Activated CD8-positive, alpha-beta memory T cell treated with anti-CD3 and anti-CD28 coated beads for 4 hours (primary cell): ENCODE measurements around the gene SIL1.
"Not testable (repeated sequence)": the region's sequence is repeated elsewhere in the genome, so short reads cannot be mapped to it uniquely, and the experiment has no call there.

ENCODE experiments used
- DNase-seq, 2 donors: peaks; one replicate each; pipeline ENCODE4 v3.0.0-alpha.2; 2020; ENCODE audit warnings: low read depth in 2 of 2

Gene SIL1

DNA sequence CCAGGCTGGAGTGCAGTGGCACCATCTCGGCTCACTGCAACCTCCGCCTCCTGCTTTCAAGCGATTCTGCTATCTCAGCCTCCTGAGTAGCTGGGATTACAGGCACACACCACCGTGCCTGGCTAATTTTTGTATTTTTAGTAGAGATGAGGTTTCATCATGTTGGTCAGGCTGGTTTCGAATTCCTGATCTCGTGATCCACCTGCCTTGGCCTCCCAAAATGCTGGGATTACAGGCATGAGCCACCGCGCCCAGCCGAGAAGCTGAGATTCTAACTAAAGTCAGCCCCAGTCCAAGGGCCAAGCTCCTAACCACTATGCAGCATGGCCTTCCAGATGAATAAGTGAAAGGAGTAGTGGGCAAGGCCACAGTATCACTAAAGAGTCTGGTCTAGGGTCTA, 20.9 kb downstream of the SIL1 start:
- not testable (repeated sequence) for DNase-seq

- DNase-seq: not testable (repeated sequence)
Measured at GRCh38 chr5:139174382-139174781, 23.8 kb downstream of the SIL1 start.

- no peak for DNase-seq
Measured at GRCh38 chr5:139171779-139172404, 26.3 kb downstream of the SIL1 start.

DNA sequence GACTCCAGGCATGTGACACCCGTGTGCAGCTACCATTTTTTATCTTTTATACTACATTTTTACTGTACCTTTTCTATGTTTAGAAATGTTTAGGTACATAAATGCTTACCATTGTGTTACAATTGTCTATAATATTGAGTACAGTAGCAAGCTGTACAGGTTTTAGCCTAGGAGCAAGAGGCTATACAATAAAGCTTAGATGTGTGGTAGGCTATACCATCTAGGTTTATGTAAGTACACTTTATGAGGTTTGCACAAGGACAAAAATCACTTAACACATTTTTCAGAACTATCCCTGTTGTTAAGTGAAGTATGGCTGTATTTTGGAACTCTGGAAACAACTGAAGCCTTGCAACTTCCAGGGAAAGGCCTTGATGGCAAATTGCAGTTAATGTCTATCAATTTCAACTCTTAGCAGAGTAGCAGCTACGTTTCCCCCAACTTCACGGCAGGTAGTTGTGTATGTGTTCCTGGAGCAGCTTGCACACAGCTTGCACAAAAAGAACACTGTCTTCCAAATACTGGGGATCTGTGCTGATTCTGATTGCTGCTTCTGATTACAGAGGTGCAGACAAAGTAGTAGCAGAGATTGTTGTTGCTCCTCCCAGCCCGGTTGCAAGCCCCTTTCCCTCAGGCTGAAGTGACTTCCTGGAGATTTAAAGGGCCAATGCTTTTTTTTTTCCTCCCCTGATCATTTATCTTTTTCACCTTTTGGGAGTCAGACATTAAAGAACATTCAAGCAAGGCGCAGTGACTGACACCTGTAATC, 30.0 kb downstream of the SIL1 start:
- DNase-seq: no peak

DNA sequence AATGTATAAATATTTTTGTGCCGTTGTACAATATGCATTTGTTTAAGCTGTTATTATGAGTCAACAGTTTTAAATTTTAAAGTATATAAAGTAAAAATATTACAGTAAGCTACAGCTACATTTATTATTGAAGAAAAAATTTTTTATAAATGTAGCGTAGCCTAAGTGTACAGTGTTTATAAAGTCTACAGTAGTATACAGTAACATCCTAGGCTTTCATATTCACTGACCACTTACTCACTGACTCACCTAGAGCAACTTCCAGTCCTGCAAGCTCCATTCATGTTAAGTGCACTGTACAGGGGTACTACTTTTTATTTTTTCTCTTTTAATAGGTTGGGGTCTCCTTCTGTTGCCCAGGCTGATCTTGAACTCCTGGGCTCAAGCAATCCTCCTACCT, 30.6 kb downstream of the SIL1 start:
- DNase-seq: no peak

GRCh38 chr5:139167063-139167462, 31.1 kb downstream of the SIL1 start:
- DNase-seq: no peak

- DNase-seq: not testable (repeated sequence)
Measured at GRCh38 chr5:139164897-139165296, 33.3 kb downstream of the SIL1 start.

GRCh38 chr5:139164020-139164419, 34.1 kb downstream of the SIL1 start:
- no peak for DNase-seq

DNA sequence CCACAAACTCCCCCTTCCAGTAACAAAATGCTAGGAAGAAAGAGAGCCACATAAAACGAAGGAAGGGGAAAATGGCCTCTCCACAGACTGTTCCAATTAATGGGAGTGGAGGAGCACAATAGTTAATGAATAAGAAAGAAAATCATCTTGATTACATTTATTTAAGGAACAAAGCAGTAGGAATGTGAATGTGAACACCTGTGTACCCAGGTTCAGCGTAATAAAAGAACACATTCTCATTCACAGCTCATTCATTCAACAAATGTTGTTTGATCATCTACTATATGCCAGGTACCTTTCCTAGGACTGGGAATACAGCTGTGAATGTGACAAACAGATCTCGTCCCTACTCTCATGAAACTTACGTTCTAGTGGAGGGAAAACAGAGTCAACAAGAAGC, 35.7 kb downstream of the SIL1 start:
- DNase-seq: no peak

DNA sequence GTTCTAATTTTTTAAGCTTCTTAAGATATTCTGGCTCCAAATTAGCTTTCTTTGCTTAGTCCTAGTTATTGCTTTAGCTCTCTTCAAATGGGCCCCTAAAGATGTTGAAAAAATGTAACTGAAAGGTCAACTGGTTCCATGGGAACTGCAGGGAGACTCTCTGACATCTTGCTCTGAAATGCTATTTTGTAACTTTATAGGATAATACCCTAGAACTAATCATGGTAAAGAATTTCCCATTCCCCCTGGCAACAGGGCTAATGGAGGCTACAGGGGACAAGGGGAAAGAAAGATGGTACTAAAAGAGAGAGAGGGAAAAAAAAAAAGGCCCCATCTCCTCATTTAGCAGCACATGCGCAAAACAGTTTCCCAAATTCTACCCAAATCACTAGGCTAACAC, 39.4 kb downstream of the SIL1 start:
- no peak for DNase-seq

GRCh38 chr5:139157556-139157955, 40.6 kb downstream of the SIL1 start:
- DNase-seq: no peak

GRCh38 chr5:139156814-139157213, 41.4 kb downstream of the SIL1 start:
- DNase-seq: no peak

GRCh38 chr5:139155333-139155732, 42.8 kb downstream of the SIL1 start:
- no peak for DNase-seq

GRCh38 chr5:139151902-139152301, 46.3 kb downstream of the SIL1 start:
- DNase-seq: no peak

GRCh38 chr5:139150367-139150999, 47.7 kb downstream of the SIL1 start:
- DNase-seq: no peak

GRCh38 chr5:139149477-139150199, 48.5 kb downstream of the SIL1 start:
- DNase-seq: no peak

DNA sequence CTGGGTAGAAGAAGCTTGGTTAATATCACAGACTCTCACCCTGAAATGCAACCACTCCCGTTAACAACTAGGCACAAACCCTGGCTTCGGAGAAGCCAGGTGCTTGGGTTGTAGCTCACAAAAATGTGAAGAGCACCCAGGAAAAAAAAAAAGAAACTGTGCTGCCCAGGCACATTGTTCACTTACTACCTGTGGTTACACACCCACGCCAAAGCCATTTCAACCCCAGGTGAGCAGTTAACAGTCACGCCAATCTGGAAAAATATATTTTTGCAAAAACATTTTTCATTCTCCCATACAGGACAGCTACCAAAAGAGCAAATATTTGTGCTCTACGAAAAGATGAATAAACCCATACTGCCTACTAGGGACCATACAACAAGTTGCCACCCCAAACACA, 49.2 kb downstream of the SIL1 start:
- no peak for DNase-seq

DNA sequence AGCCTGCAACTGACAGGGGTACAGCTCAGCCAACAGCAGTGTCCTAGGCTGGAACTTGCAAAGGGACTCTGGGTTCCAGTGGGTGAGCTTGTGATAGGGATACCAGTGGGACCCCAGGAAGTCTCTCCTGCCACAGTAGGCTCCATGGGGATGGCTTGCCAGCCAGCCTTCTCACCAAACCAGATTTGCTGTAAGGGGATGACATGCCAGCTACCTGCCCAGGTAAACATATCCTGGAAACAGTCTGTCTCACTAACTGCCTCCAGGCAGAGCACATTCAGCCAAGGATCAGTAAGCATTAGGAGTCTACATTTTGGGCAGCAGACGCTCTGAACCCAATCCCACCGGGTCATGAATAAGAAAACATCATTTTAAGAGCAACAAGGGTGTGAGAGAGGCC, 49.9 kb downstream of the SIL1 start:
- no peak for DNase-seq

DNA sequence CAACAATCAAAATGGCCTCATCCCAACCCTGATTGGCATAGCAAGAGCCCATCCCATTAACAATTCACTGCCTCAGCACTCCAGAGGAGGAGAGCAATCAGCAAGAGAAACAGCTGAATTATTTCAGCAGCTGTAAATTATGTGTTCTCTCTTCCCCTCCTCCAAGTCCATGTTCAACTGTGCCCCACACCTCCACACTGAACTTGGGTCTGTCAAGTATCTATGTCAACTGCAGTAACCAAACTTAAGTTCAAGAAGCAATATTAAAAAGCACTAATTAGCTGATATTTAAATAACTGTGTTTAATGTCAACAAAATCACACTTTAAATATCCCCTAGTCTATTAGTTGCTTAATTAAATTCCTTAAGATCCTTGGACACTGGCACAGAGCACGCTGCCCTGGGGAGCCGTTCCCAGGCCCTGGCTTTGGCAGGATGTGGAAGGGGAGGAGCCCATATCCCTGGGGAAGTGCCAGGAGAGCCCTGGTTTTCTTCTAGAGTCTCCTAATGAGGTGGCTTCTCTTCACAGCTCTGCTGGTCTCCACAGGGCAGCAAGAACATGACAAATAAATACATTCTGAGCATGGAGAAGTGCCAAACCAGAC, 50.6 kb downstream of the SIL1 start:
- no peak for DNase-seq

GRCh38 chr5:139146809-139147482, 51.2 kb downstream of the SIL1 start:
- no peak for DNase-seq

DNA sequence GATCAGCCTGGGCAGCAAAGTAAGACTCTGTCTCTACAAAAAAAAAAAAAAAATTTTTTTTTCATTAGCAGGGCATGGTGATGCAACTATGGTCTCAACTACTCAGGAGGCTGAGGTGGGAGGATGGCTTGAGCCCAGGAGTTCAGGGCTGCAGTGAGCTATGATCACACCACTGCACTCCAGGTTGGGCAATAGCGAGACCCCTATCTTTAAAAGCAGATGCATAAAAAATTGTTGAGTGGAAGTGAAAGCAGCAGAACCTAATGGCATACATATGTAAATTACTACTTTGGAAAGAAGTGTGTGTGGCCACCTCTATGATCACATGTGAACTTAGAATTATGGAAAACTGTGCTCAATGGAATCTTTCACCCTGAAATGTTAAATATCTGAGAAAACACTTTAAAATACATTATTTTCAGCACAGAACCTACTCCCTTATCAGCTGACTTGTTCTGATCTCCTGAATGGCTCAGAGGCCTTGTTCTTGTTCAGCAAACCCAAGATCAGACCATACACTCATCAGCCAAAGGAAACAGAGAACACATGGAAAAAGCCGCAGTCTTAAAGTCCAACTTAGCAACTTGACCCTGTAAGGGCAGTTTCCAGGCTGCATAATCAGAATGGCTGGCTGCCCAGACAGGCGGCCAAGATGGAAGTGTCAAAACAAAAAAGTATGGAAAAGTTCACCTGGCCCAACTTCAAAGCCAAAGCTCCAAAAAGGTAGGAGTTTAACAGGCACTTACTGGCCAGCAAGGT, 56.5 kb downstream of the SIL1 start:
- no peak for DNase-seq
